ENCODE data around the gene GPD2. TPM values are rescaled to one million over a fixed set of nuclear protein-coding genes. Genes with fewer than 3 reads are reported as not detected.

Gene GPD2
- total RNA-seq, 3 donors from 2014 or later, result 28.8 to 104 (median 79.6) TPM

DNA sequence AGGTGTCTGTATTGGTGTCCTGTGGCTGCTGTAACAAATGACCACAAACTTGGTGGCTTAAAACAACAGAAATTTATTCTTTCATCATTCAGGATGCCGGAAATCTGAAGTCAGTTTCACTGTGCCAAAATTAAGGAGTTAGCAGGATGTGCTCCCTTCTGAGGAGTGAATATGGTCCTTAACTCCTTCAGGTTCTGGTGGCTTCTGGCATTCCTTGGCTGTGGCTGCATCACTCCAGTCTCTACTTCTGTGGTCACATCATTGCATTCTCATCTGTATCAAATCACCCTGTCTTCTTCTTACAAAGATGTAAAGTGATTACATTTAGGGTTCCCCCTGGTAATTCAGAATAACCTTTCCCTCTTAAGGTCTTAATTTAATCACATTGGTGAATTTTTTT is 12.6 kb downstream of the GPD2 start:
- intact Hi-C loops (cut with DNase I; ENCODE audit: low total_unique reads), result no loop called here
- TF ChIP-seq POLR2AphosphoS5 (IDR thresholded peaks at IDR 0.05) (no peak), POLR2A (IDR thresholded peaks at IDR 0.05) (no peak)
- TF ChIP-seq, protein P1, sequence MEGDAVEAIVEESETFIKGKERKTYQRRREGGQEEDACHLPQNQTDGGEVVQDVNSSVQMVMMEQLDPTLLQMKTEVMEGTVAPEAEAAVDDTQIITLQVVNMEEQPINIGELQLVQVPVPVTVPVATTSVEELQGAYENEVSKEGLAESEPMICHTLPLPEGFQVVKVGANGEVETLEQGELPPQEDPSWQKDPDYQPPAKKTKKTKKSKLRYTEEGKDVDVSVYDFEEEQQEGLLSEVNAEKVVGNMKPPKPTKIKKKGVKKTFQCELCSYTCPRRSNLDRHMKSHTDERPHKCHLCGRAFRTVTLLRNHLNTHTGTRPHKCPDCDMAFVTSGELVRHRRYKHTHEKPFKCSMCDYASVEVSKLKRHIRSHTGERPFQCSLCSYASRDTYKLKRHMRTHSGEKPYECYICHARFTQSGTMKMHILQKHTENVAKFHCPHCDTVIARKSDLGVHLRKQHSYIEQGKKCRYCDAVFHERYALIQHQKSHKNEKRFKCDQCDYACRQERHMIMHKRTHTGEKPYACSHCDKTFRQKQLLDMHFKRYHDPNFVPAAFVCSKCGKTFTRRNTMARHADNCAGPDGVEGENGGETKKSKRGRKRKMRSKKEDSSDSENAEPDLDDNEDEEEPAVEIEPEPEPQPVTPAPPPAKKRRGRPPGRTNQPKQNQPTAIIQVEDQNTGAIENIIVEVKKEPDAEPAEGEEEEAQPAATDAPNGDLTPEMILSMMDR (IDR thresholded peaks at IDR 0.05), result no peak
- Histone ChIP-seq H3K27me3 (no peaks in the 10 kb centered on the region), H3K36me3 (no peaks in the 10 kb centered on the region), H3K4me1 (no peaks in the 10 kb centered on the region), H3K4me3 (no peak overlapping the region), H3K9me3 (no peaks in the 10 kb centered on the region), H3K27ac (no peak overlapping the region)
- DNase-seq (ENCODE audit: low spot score in 2 of 2), result no peak

DNA sequence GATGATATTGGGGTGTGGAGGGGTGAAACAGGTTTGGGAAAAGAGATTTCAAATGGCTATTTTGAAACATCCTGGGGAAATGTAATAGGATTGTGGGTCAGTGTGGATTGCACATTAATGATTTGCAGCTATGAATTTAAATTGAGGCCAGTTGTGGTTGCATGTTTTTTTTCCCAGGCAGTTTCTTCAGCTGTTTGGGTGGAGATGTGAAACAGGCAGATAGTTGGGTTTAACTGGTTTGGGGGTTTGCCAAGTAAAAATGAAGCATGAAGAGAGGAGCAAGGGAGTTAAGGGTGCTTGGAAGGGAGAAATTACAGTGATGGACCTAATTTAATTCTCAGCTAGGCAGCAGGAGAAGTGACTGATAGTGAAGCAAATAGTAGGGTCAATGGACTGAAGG is 16.8 kb downstream of the GPD2 start:
- no peak for DNase-seq (ENCODE audit: low spot score in 2 of 2)
- peaks cover 0 to under 1% of the 10 kb centered on the region in 2 donors for H3K4me1 ChIP-seq
- intact Hi-C loops (cut with DNase I; ENCODE audit: low total_unique reads), result no loop called here

DNA sequence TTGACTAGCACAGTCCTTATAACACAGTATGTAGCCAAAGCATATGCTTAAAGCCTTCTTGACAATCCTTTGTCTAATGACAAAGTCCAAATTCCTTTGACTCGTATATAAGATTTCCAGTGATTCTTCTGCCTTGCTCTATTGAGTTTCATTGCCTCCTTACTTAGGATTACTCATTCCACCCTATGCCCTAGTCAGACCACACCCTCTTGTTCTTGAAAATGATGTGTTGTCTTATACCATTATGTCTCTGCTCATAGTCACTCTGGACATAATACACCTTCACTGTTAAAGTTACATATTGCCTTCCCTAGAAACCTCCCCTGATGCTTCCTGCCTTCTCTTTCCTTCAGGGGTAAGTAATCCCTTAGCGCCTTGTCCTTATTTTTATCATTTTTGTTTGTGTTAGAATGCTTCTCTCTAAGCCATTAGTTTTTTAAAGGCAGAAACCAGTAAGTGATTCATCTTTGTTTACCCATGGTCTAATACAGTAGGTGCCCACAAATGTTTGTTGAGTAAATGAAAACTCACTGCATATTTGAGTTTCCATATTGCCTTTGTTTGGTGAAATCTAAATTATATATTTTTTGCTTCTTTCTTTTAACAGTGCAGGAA is 19.3 kb downstream of the GPD2 start:
- no peaks in the 10 kb centered on the region for H3K27me3 ChIP-seq
- intact Hi-C loops (cut with DNase I; ENCODE audit: low total_unique reads), result no loop called here
- no peak for DNase-seq (ENCODE audit: low spot score in 2 of 2)
- no peak overlapping the region for H3K4me3 ChIP-seq
- H3K36me3 ChIP-seq, result no peaks in the 10 kb centered on the region
- peak overlapping the region; percentile 48 to 56 for H3K27ac ChIP-seq
- TF ChIP-seq POLR2AphosphoS5 (IDR thresholded peaks at IDR 0.05), result no peak
- TF ChIP-seq POLR2A (IDR thresholded peaks at IDR 0.05), result no peak
- TF ChIP-seq, protein P1 (IDR thresholded peaks at IDR 0.05), result no peak
- peaks cover 0 to 6% of the 10 kb centered on the region in 2 donors for H3K4me1 ChIP-seq
- no peaks in the 10 kb centered on the region for H3K9me3 ChIP-seq

More for the DNA sequence above, 16.8 kb downstream of the GPD2 start:
- TF ChIP-seq POLR2AphosphoS5 (IDR thresholded peaks at IDR 0.05) (no peak), POLR2A (IDR thresholded peaks at IDR 0.05) (no peak)
- TF ChIP-seq, protein P1 (IDR thresholded peaks at IDR 0.05), result no peak
- no peaks in the 10 kb centered on the region for H3K9me3 ChIP-seq
- H3K27me3 ChIP-seq, result no peaks in the 10 kb centered on the region
- H3K4me3 ChIP-seq, result no peak overlapping the region
- H3K27ac ChIP-seq, result peak overlapping the region in 1 of 2 donors; percentile 10
- H3K36me3 ChIP-seq, result no peaks in the 10 kb centered on the region

DNA sequence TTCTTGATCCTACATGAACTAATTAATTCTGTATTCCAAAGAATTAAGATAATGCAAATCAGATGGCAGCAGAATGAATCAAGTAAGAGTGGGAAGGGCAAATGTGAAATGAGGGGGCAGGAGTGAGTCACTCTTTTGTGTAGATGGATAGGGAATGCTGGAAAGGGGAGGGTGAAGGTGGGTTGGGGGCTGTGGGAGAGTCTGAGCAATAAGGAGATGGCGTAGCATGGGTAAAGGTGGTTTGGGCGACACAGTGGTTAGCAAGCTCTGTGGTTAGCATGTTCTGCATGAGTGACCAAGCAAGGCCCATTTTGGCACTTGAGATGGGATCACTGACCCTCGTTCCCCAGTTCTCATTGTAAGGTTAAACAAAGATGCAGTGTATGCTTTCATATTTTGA is 20.4 kb downstream of the GPD2 start:
- Histone ChIP-seq H3K36me3 (no peaks in the 10 kb centered on the region), H3K4me1 (peaks cover 0 to 6% of the 10 kb centered on the region in 2 donors), H3K4me3 (no peak overlapping the region), H3K9me3 (no peaks in the 10 kb centered on the region), H3K27me3 (no peaks in the 10 kb centered on the region), H3K27ac (peak overlapping the region in 1 of 2 donors; percentile 68)
- intact Hi-C loops (cut with DNase I; ENCODE audit: low total_unique reads), result no loop called here
- DNase-seq (ENCODE audit: low spot score in 2 of 2), result no peak
- TF ChIP-seq, protein P1 (IDR thresholded peaks at IDR 0.05), result no peak

DNA sequence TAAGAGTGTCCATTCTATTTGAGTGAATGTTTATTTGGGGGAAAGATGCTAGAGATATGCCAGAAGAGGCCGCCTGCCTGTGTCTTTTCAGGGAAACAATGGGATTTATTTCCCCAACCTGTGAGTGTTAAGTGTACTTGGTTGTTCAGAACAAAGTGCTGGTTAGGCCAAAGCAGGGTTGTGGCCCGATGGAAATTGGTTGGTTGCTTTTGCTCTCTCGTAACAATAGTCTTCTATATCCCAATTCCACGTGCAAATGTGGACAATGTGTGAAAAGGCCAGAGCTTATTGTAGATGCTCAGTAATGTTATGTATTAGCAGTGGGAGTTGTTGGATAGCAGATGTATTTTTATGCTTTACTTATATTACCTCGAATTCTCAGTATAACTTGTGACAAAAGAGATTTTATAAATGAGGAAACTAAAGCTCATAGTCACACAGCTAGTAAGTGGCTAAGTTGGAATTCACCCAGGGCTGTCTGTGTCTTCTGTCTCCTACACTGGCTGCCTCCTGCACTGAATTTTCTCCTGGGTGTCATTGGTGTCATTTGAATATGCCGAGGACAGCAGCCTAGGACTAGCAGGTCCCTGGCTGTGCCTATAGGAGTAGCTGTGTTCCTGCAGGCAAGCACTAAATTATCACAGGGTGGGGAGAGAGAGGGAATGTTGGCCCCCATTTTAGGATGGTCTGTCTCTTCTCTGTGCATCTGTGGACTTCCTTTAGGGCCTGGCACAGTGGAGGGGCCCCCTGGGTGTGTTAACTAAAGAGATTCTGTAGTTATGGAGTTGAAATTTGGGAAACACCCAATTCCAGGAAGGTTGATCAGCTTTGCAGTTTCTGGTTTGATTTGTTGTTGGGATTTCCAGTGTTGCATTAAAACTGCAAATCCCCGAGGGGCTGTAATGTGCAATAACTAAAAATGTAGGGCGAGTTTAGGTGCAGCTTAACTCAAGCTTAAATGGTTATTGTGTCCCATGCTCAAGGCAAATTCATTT is 21.6 kb downstream of the GPD2 start:
- TF ChIP-seq POLR2A (IDR thresholded peaks at IDR 0.05) (no peak), POLR2AphosphoS5 (IDR thresholded peaks at IDR 0.05) (no peak)
- TF ChIP-seq, protein P1 (IDR thresholded peaks at IDR 0.05), result no peak
- Histone ChIP-seq H3K4me3 (no peak overlapping the region), H3K9me3 (no peaks in the 10 kb centered on the region), H3K36me3 (no peaks in the 10 kb centered on the region), H3K27ac (peak overlapping the region; percentile 50 to 53), H3K27me3 (no peaks in the 10 kb centered on the region), H3K4me1 (peaks cover 0 to 6% of the 10 kb centered on the region in 2 donors)
- no peak for DNase-seq (ENCODE audit: low spot score in 2 of 2)
- intact Hi-C loops (cut with DNase I; ENCODE audit: low total_unique reads), result no loop called here

Data from breast epithelium (tissue), 4 donors.